ENCODE results near the gene VEGFA.

DNA sequence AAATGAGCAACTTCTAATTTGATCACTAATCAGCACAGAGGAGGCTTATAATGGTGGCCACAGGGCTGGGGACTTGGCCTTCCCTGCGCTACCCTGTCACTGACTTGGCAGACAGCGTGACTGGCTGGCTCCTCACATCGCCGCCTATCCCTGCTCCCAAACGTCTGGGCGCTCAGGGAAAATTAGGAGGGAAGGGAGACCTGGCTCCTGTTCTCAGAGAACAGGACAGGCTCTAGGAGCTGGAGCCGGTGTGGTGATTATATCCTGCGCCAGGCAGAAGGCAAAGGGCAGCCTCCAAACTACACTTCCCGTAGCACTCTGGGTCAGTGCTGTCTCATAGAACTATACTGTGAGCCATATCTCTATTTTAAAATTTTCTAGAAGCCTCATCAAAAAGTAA is 53.4 kb downstream of the VEGFA start:
- TF ChIP-seq CTCF (IDR thresholded peaks at IDR 0.05; ENCODE audit: insufficient read depth, low read length) (no peak), GABPA (IDR thresholded peaks at IDR 0.05; ENCODE audit: low read depth) (no peak), POLR2AphosphoS5 (IDR thresholded peaks at IDR 0.05; ENCODE audit: low read depth) (no peak)
- TF ChIP-seq, protein P1, sequence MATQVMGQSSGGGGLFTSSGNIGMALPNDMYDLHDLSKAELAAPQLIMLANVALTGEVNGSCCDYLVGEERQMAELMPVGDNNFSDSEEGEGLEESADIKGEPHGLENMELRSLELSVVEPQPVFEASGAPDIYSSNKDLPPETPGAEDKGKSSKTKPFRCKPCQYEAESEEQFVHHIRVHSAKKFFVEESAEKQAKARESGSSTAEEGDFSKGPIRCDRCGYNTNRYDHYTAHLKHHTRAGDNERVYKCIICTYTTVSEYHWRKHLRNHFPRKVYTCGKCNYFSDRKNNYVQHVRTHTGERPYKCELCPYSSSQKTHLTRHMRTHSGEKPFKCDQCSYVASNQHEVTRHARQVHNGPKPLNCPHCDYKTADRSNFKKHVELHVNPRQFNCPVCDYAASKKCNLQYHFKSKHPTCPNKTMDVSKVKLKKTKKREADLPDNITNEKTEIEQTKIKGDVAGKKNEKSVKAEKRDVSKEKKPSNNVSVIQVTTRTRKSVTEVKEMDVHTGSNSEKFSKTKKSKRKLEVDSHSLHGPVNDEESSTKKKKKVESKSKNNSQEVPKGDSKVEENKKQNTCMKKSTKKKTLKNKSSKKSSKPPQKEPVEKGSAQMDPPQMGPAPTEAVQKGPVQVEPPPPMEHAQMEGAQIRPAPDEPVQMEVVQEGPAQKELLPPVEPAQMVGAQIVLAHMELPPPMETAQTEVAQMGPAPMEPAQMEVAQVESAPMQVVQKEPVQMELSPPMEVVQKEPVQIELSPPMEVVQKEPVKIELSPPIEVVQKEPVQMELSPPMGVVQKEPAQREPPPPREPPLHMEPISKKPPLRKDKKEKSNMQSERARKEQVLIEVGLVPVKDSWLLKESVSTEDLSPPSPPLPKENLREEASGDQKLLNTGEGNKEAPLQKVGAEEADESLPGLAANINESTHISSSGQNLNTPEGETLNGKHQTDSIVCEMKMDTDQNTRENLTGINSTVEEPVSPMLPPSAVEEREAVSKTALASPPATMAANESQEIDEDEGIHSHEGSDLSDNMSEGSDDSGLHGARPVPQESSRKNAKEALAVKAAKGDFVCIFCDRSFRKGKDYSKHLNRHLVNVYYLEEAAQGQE (IDR thresholded peaks at IDR 0.05; ENCODE audit: insufficient replicate concordance, low read depth): no peak

Data from HL-60 (cell line).